GM12891 (cell line): ENCODE results near the gene FAM50B.

Experiments used
- POLR2A ChIP-seq: IDR thresholded peaks from 2 replicates; pipeline ENCODE4 v1.6.1; 2011; ENCODE audit warnings: low read depth, low read length, control low read depth
- POLR2AphosphoS5 ChIP-seq: IDR thresholded peaks from 2 replicates; pipeline ENCODE4 v1.6.1; 2011; ENCODE audit warnings: low read depth, low read length, control low read depth

DNA sequence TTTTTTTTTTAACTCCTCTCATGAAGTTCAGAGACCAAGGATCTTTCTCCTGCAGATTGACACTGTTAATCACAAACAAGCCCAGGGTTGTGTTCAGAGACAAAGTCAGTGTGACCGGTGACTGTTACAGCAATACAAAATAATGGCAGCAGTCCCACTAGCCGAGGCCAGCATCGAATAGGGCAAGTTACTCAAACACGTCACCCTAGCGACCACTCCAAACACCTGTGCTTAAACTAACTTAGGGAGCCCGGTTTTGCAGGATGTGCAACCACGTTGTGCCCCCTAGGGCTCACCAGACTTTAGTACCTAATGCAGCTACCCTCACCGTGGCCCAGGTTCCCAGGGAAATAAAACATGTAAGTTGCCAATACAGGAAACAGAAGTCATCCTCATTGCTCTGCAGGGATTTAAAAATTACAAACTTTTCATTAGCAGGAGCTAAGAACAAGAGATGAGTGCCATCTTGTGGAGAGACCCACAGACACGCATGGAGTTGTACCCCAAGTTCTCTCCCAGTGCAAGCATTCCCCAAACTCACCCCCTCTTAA lies 38.1 kb downstream of the FAM50B start:
- TF ChIP-seq POLR2AphosphoS5 = no peak
- no peak for TF ChIP-seq POLR2A
